ENCODE results near the gene ARHGEF26.

DNA sequence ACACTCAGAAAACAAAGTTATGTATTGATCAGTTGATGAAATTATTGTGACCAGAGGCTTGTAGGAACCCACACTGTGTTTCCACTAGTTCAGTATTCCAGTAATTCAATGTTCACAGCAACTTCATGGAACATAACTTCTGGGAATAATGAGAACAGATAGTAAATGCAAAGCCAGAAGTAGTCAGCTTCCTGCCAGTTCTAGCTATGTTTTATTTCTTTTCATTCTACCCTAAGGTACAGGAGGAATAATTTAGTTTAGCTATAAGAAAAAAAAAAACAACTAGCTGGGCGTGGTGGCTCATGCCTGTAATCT lies 48.6 kb downstream of the ARHGEF26 start:
- TF ChIP-seq, protein P1, sequence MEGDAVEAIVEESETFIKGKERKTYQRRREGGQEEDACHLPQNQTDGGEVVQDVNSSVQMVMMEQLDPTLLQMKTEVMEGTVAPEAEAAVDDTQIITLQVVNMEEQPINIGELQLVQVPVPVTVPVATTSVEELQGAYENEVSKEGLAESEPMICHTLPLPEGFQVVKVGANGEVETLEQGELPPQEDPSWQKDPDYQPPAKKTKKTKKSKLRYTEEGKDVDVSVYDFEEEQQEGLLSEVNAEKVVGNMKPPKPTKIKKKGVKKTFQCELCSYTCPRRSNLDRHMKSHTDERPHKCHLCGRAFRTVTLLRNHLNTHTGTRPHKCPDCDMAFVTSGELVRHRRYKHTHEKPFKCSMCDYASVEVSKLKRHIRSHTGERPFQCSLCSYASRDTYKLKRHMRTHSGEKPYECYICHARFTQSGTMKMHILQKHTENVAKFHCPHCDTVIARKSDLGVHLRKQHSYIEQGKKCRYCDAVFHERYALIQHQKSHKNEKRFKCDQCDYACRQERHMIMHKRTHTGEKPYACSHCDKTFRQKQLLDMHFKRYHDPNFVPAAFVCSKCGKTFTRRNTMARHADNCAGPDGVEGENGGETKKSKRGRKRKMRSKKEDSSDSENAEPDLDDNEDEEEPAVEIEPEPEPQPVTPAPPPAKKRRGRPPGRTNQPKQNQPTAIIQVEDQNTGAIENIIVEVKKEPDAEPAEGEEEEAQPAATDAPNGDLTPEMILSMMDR (IDR thresholded peaks at IDR 0.05; ENCODE audit: borderline replicate concordance, extremely low read depth, low read length, poor library complexity, severe bottlenecking): no peak
- TF ChIP-seq EZH2 (IDR thresholded peaks at IDR 0.05; ENCODE audit: borderline replicate concordance, low read depth, low read length, severe bottlenecking): no peak

Measured in DND-41 (cell line).